ENCODE data around the gene SHOC2.

Gene SHOC2

DNA sequence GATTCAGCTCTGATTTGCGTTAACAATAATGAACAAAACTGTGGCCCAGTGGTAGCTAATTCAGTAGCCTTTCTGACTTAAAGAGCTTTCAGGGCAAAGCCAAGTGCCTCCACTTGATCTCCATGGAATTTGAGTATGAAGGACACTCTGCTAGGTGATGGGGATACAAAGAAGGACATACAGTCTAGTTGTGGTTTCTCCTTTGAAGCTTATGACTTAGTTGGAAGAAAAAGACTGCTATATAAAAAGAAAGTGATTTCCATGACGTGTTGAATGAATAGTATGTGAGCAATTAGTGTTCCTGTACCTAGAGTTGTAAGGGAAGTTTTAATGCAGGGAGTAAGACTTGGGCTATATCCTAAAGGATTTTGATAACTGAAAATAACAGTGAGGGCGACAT, 39.4 kb upstream of the SHOC2 start:
- FAIRE-seq, result no peak
- no peak for TF ChIP-seq PAX5 (IDR thresholded peaks at IDR 0.05; ENCODE audit: insufficient read depth, low read length, severe bottlenecking)
- no peak for TF ChIP-seq POLR2AphosphoS5 (IDR thresholded peaks at IDR 0.05; ENCODE audit: low read depth, low read length)
- TF ChIP-seq POU2F2 (IDR thresholded peaks at IDR 0.05; ENCODE audit: low read depth, low read length), result no peak
- TF ChIP-seq TAF1 (IDR thresholded peaks at IDR 0.05; ENCODE audit: low read depth, low read length), result no peak
- TF ChIP-seq POLR2A (IDR thresholded peaks at IDR 0.05; ENCODE audit: low read depth, low read length), result no peak
- TF ChIP-seq SPI1 (IDR thresholded peaks at IDR 0.05; ENCODE audit: low read depth, low read length), result no peak
- no peak for DNase-seq (ENCODE audit: insufficient read length, low spot score)

GRCh38 chr10:110881247-110881646, 38.2 kb upstream of the SHOC2 start:
- DNase-seq (ENCODE audit: insufficient read length, low spot score), result no peak
- no peak for TF ChIP-seq POU2F2 (IDR thresholded peaks at IDR 0.05; ENCODE audit: low read depth, low read length)
- TF ChIP-seq TAF1 (IDR thresholded peaks at IDR 0.05; ENCODE audit: low read depth, low read length), result no peak
- no peak for TF ChIP-seq POLR2A (IDR thresholded peaks at IDR 0.05; ENCODE audit: low read depth, low read length)
- no peak for TF ChIP-seq PAX5 (IDR thresholded peaks at IDR 0.05; ENCODE audit: insufficient read depth, low read length, severe bottlenecking)
- no peak for TF ChIP-seq SPI1 (IDR thresholded peaks at IDR 0.05; ENCODE audit: low read depth, low read length)
- no peak for TF ChIP-seq POLR2AphosphoS5 (IDR thresholded peaks at IDR 0.05; ENCODE audit: low read depth, low read length)
- no peak for FAIRE-seq

DNA sequence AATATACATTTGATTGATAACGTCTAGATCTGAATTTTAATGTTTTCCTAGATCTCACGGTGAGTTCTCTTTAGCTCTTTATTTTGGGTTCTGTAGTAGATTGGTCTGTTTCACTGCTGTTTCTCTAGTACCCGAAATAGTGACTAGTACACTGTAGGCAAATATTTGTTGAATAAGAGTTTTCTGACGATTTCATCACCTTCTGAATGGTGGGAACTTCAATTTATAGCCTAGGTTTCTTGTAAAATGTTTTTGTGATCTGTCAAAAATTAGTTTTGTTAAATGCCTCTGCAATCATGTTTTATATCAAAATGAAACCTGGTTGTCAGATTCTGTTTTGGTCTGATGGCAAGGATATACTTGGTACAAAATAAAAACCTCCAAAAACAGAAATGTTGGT, 37.5 kb upstream of the SHOC2 start:
- no peak for TF ChIP-seq POU2F2 (IDR thresholded peaks at IDR 0.05; ENCODE audit: low read depth, low read length)
- TF ChIP-seq POLR2AphosphoS5 (IDR thresholded peaks at IDR 0.05; ENCODE audit: low read depth, low read length), result no peak
- TF ChIP-seq SPI1 (IDR thresholded peaks at IDR 0.05; ENCODE audit: low read depth, low read length), result no peak
- TF ChIP-seq TAF1 (IDR thresholded peaks at IDR 0.05; ENCODE audit: low read depth, low read length), result no peak
- no peak for TF ChIP-seq POLR2A (IDR thresholded peaks at IDR 0.05; ENCODE audit: low read depth, low read length)
- no peak for TF ChIP-seq PAX5 (IDR thresholded peaks at IDR 0.05; ENCODE audit: insufficient read depth, low read length, severe bottlenecking)
- FAIRE-seq (no peak), DNase-seq (ENCODE audit: insufficient read length, low spot score) (no peak)

- FAIRE-seq, result peak; percentile 31
- DNase-seq (ENCODE audit: insufficient read length, low spot score), result no peak
- TF ChIP-seq SPI1 (IDR thresholded peaks at IDR 0.05; ENCODE audit: low read depth, low read length) (no peak), PAX5 (IDR thresholded peaks at IDR 0.05; ENCODE audit: insufficient read depth, low read length, severe bottlenecking) (no peak), TAF1 (IDR thresholded peaks at IDR 0.05; ENCODE audit: low read depth, low read length) (no peak), POU2F2 (IDR thresholded peaks at IDR 0.05; ENCODE audit: low read depth, low read length) (no peak), POLR2A (IDR thresholded peaks at IDR 0.05; ENCODE audit: low read depth, low read length) (no peak), POLR2AphosphoS5 (IDR thresholded peaks at IDR 0.05; ENCODE audit: low read depth, low read length) (no peak)
Observed at GRCh38 chr10:110883924-110884323, 35.5 kb upstream of the SHOC2 start.

GRCh38 chr10:110885932-110886674, 33.3 kb upstream of the SHOC2 start:
- DNase-seq (ENCODE audit: insufficient read length, low spot score) (no peak), FAIRE-seq (peak; percentile 58)
- no peak for TF ChIP-seq POU2F2 (IDR thresholded peaks at IDR 0.05; ENCODE audit: low read depth, low read length)
- TF ChIP-seq POLR2A (IDR thresholded peaks at IDR 0.05; ENCODE audit: low read depth, low read length), result no peak
- no peak for TF ChIP-seq TAF1 (IDR thresholded peaks at IDR 0.05; ENCODE audit: low read depth, low read length)
- no peak for TF ChIP-seq SPI1 (IDR thresholded peaks at IDR 0.05; ENCODE audit: low read depth, low read length)
- TF ChIP-seq PAX5 (IDR thresholded peaks at IDR 0.05; ENCODE audit: insufficient read depth, low read length, severe bottlenecking), result no peak
- TF ChIP-seq POLR2AphosphoS5 (IDR thresholded peaks at IDR 0.05; ENCODE audit: low read depth, low read length), result no peak

- FAIRE-seq (no peak), DNase-seq (ENCODE audit: insufficient read length, low spot score) (no peak)
- TF ChIP-seq POU2F2 (IDR thresholded peaks at IDR 0.05; ENCODE audit: low read depth, low read length) (no peak), POLR2AphosphoS5 (IDR thresholded peaks at IDR 0.05; ENCODE audit: low read depth, low read length) (no peak), PAX5 (IDR thresholded peaks at IDR 0.05; ENCODE audit: insufficient read depth, low read length, severe bottlenecking) (no peak), SPI1 (IDR thresholded peaks at IDR 0.05; ENCODE audit: low read depth, low read length) (no peak), POLR2A (IDR thresholded peaks at IDR 0.05; ENCODE audit: low read depth, low read length) (no peak), TAF1 (IDR thresholded peaks at IDR 0.05; ENCODE audit: low read depth, low read length) (no peak)
Observed at GRCh38 chr10:110887560-110887959, 31.8 kb upstream of the SHOC2 start.

- TF ChIP-seq SPI1 (IDR thresholded peaks at IDR 0.05; ENCODE audit: low read depth, low read length), result no peak
- TF ChIP-seq POLR2A (IDR thresholded peaks at IDR 0.05; ENCODE audit: low read depth, low read length), result no peak
- TF ChIP-seq TAF1 (IDR thresholded peaks at IDR 0.05; ENCODE audit: low read depth, low read length), result no peak
- no peak for TF ChIP-seq POLR2AphosphoS5 (IDR thresholded peaks at IDR 0.05; ENCODE audit: low read depth, low read length)
- TF ChIP-seq PAX5 (IDR thresholded peaks at IDR 0.05; ENCODE audit: insufficient read depth, low read length, severe bottlenecking), result no peak
- no peak for TF ChIP-seq POU2F2 (IDR thresholded peaks at IDR 0.05; ENCODE audit: low read depth, low read length)
- FAIRE-seq (no peak), DNase-seq (ENCODE audit: insufficient read length, low spot score) (no peak)
Observed at GRCh38 chr10:110892602-110893288, 26.7 kb upstream of the SHOC2 start.

GRCh38 chr10:110893559-110894179, 25.7 kb upstream of the SHOC2 start:
- DNase-seq (ENCODE audit: insufficient read length, low spot score), result no peak
- peak; percentile 80 for FAIRE-seq
- TF ChIP-seq TAF1 (IDR thresholded peaks at IDR 0.05; ENCODE audit: low read depth, low read length) (no peak), POLR2AphosphoS5 (IDR thresholded peaks at IDR 0.05; ENCODE audit: low read depth, low read length) (no peak), POLR2A (IDR thresholded peaks at IDR 0.05; ENCODE audit: low read depth, low read length) (no peak), POU2F2 (IDR thresholded peaks at IDR 0.05; ENCODE audit: low read depth, low read length) (no peak), PAX5 (IDR thresholded peaks at IDR 0.05; ENCODE audit: insufficient read depth, low read length, severe bottlenecking) (no peak), SPI1 (IDR thresholded peaks at IDR 0.05; ENCODE audit: low read depth, low read length) (no peak)

DNA sequence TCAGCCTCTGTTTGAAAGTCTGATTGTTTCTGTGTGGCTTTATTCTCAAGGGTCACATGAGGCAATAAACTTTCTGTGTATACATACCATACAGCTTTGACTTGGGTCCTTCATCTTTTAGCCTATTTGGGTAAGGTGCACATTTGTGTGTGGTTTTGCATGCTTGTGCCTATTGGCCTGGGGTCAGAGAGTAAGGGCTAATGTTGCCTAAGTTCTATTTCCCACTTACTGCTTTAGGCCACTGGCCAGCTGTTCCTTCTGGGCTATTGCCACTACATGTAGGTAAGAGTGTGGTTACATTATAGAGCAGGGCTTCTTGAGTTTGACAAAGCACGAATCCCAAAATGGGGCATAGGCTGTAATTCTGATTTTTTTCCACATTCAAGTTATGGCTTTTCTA, 22.2 kb upstream of the SHOC2 start:
- TF ChIP-seq SPI1 (IDR thresholded peaks at IDR 0.05; ENCODE audit: low read depth, low read length) (no peak), TAF1 (IDR thresholded peaks at IDR 0.05; ENCODE audit: low read depth, low read length) (no peak), POU2F2 (IDR thresholded peaks at IDR 0.05; ENCODE audit: low read depth, low read length) (no peak), POLR2AphosphoS5 (IDR thresholded peaks at IDR 0.05; ENCODE audit: low read depth, low read length) (no peak), PAX5 (IDR thresholded peaks at IDR 0.05; ENCODE audit: insufficient read depth, low read length, severe bottlenecking) (no peak), POLR2A (IDR thresholded peaks at IDR 0.05; ENCODE audit: low read depth, low read length) (no peak)
- peak; percentile 89 for FAIRE-seq

More for the DNA sequence above, 22.2 kb upstream of the SHOC2 start:
- DNase-seq (ENCODE audit: insufficient read length, low spot score), result no peak
